BLaER1 (cell line): ENCODE data around the gene NLRP4.
"Not testable (repeated sequence)": the region's sequence is repeated elsewhere in the genome, so short reads cannot be mapped to it uniquely, and the experiment has no call there.

Experiments used
- H3K27ac ChIP-seq: shearing (Covaris generic); formaldehyde crosslinking; 2 replicates; pipeline ENCODE4 v1.8.1; 2022
- H3K27me3 ChIP-seq: shearing (Covaris generic); formaldehyde crosslinking; 2 replicates; pipeline ENCODE4 v1.8.1; 2022
- H3K36me3 ChIP-seq: shearing (Covaris generic); formaldehyde crosslinking; 2 replicates; pipeline ENCODE4 v1.8.1; 2022
- H3K4me1 ChIP-seq: shearing (Covaris generic); formaldehyde crosslinking; 2 replicates; pipeline ENCODE4 v1.8.1; 2022
- H3K4me2 ChIP-seq: shearing (Covaris generic); formaldehyde crosslinking; 2 replicates; pipeline ENCODE4 v1.8.1; 2022
- H3K4me3 ChIP-seq: shearing (Covaris generic); formaldehyde crosslinking; 2 replicates; pipeline ENCODE4 v1.8.1; 2022
- H3K9ac ChIP-seq: shearing (Covaris generic); formaldehyde crosslinking; 2 replicates; pipeline ENCODE4 v1.8.1; 2022
- H3K9me3 ChIP-seq: shearing (Covaris generic); formaldehyde crosslinking; 2 replicates; pipeline ENCODE4 v1.8.1; 2022
- H4K20me1 ChIP-seq: shearing (Covaris generic); formaldehyde crosslinking; 2 replicates; pipeline ENCODE4 v1.8.1; 2022
- Cebpa-rat ChIP-seq: shearing (Covaris generic); IDR thresholded peaks from 2 replicates; pipeline ENCODE4 v1.8.1; 2022

The NLRP4 gene

DNA sequence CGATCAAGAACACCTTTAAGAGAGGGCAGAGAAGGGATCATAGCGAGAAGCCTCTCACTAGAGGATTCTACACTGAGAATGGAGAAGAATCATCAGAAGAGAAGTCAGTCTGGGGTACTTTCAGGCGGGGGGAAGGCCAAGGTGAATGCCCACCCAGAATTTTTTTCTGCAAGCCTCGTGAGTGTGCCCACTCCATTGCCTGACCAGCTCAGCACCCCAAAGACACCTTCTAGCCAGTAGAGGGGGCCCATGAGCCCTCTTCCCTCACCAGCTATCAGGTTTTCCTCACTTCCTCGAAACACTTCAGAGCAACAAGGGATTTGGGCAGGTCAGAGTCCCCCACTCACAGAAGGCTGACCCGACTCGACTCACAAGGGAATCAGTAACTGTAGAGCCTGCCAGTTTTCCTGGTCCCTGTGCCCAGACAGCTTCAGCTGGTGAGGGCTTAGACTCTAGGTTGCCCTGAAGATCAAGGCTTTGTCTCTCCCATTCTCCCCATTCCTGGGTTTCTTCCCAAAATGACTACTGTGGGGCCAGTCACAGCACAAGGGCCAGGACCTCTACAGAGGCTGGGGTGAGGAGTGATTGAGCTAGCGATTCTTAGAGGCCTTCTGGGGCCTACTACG, 77.4 kb downstream of the NLRP4 start:
- no peaks in the 10 kb centered on the region for H4K20me1 ChIP-seq
- TF ChIP-seq Cebpa-rat, result no peak
- H3K27ac ChIP-seq, result no peak overlapping the region
- H3K9ac ChIP-seq, result no peak overlapping the region
- peaks cover 8% of the 10 kb centered on the region; the same call in 1 of the 2 replicates for H3K9me3 ChIP-seq
- H3K4me1 ChIP-seq, result no peaks in the 10 kb centered on the region
- no peaks in the 10 kb centered on the region for H3K36me3 ChIP-seq
- no peak overlapping the region for H3K4me3 ChIP-seq
- H3K27me3 ChIP-seq, result no peaks in the 10 kb centered on the region
- no peak overlapping the region for H3K4me2 ChIP-seq

DNA sequence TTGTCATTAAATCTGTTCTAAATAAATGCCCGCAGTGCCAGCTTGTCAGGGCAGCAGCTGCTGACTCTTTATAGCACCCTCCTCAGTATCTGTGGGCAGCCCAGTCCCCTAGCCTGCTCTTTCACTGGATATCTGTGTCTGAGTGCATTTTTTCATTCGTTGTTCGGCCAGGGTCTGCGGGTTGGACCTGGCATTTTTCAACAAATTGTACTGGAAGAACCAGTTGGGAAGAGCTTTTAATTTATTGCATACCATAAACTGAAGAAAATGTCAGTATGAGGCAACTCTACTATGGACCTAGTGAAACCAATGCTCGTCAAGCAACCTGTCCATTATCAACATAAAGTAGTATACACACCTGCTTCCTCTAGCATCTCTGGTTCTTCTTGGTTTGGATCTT, 87.2 kb downstream of the NLRP4 start:
- Histone ChIP-seq H3K4me3 (no peak overlapping the region), H3K36me3 (no peaks in the 10 kb centered on the region), H3K27ac (no peak overlapping the region), H4K20me1 (no peaks in the 10 kb centered on the region), H3K9me3 (peaks cover 36% of the 10 kb centered on the region), H3K27me3 (no peaks in the 10 kb centered on the region), H3K4me2 (no peak overlapping the region), H3K9ac (no peak overlapping the region), H3K4me1 (no peaks in the 10 kb centered on the region)
- no peak for TF ChIP-seq Cebpa-rat

DNA sequence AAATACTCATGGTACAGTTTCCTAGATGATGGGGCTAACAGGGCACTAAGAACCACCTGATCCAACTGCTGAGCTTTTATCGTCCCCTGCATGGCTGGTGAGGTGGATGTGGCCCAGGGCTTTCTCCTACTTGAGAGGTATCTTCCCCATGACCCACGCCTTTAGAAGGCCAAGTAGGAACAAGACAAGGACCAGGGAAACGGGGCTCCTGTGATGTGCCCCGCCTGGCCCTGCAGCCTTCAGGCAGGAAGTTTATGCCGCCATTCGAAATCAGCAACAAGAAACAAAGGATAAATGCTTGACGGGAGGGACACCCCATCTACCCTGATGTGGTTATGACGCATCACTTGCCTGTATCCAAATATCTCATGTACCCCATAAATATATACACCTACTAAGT, 91.7 kb downstream of the NLRP4 start:
- Histone ChIP-seq H3K9me3 (peaks cover 22% of the 10 kb centered on the region), H3K9ac (no peak overlapping the region), H3K27me3 (no peaks in the 10 kb centered on the region), H3K36me3 (no peaks in the 10 kb centered on the region), H4K20me1 (no peaks in the 10 kb centered on the region), H3K27ac (no peak overlapping the region), H3K4me1 (no peaks in the 10 kb centered on the region), H3K4me2 (no peak overlapping the region), H3K4me3 (no peak overlapping the region)
- no peak for TF ChIP-seq Cebpa-rat

DNA sequence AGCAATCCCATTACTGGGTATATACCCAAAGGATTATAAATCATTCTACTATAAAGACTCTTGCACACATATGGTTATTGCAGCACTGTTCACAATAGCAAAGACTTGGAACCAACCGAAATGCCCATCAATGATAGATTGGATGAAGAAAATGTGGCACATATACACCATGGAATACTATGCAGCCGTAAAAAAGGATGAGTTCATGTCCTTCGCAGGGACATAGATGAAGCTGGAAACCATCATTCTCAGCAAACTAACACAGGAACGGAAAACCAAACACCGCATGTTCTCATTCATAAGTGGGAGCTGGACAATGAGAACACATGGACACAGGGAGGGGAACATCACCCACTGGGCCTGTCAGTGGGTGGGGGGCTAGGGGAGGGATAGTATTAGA, 92.9 kb downstream of the NLRP4 start:
- not testable (repeated sequence) for H3K4me1 ChIP-seq, H3K36me3 ChIP-seq, H3K27ac ChIP-seq, H3K9ac ChIP-seq, H3K4me3 ChIP-seq, H3K4me2 ChIP-seq, H3K27me3 ChIP-seq, H3K9me3 ChIP-seq, H4K20me1 ChIP-seq

DNA sequence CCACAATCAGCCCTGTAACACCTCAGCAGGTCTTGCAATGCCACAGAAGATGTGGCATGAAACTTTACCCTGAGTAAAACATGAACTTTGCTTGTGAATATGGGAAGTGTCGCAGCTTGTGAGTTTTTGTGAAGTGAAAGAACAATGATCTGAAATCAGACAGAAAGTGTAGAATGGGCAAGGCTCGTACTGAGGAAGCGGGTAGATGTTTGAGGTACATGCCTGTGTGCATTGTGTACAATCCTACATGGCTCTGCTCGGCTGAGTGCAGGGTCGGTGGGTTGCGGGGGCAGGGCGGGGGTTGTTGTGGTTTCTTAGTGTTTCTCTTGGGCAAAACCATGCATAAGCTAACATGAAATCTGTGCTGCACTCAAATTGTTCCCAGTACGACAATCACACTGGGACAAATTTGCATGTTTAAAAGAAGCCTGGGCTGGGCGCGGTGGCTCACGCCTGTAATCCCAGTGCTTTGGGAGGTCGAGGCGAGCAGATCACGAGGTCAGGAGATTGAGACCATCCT, 94.7 kb downstream of the NLRP4 start:
- Histone ChIP-seq H3K4me3 (no peak overlapping the region), H4K20me1 (no peaks in the 10 kb centered on the region), H3K36me3 (no peaks in the 10 kb centered on the region), H3K9me3 (no peaks in the 10 kb centered on the region), H3K4me1 (no peaks in the 10 kb centered on the region), H3K27ac (no peak overlapping the region), H3K9ac (no peak overlapping the region), H3K4me2 (no peak overlapping the region), H3K27me3 (no peaks in the 10 kb centered on the region)
- no peak for TF ChIP-seq Cebpa-rat
